ENCODE measurements around the gene GRK7. TPM values are rescaled to one million over a fixed set of nuclear protein-coding genes. Genes with fewer than 3 reads are reported as not detected.
"Not testable (repeated sequence)": the region's sequence is repeated elsewhere in the genome, so short reads cannot be mapped to it uniquely, and the experiment has no call there.

The GRK7 gene
- total RNA-seq, 1 donor from 2014 or later: 0.10 TPM

DNA sequence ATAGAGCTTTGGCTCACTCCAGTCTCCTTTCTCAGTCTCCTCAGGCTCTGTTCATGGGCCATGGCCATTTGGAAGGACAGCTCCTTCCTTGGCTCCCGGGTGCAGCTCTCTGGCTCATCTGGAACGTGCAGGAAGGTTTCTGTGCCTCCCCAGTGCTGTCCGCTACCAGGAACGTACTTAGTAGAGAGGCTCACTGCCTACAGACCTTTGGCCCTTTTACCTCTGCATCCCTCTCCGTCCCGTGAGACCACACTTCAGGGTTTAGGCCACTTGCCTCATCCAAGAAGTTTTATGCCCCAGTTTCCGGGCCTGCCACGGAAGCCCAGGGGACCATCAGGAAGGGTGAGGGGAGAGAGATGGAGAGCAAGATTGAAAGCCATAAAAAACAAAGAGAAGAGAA lies 20.9 kb downstream of the GRK7 start:
- no peaks in the 10 kb centered on the region for H3K36me3 Mint-ChIP-seq (ENCODE audit: low read depth, unreplicated experiment)
- peaks cover 8% of the 10 kb centered on the region for H3K27me3 Mint-ChIP-seq (ENCODE audit: unreplicated experiment)
- no peak overlapping the region for H3K27ac Mint-ChIP-seq (ENCODE audit: unreplicated experiment)
- H3K9me3 Mint-ChIP-seq (ENCODE audit: unreplicated experiment): no peaks in the 10 kb centered on the region
- no peak overlapping the region for H3K4me3 Mint-ChIP-seq (ENCODE audit: unreplicated experiment)
- H3K4me1 Mint-ChIP-seq (ENCODE audit: unreplicated experiment): peaks cover 9% of the 10 kb centered on the region
- no peak for DNase-seq (ENCODE audit: low spot score)
- TF ChIP-seq, protein P1, sequence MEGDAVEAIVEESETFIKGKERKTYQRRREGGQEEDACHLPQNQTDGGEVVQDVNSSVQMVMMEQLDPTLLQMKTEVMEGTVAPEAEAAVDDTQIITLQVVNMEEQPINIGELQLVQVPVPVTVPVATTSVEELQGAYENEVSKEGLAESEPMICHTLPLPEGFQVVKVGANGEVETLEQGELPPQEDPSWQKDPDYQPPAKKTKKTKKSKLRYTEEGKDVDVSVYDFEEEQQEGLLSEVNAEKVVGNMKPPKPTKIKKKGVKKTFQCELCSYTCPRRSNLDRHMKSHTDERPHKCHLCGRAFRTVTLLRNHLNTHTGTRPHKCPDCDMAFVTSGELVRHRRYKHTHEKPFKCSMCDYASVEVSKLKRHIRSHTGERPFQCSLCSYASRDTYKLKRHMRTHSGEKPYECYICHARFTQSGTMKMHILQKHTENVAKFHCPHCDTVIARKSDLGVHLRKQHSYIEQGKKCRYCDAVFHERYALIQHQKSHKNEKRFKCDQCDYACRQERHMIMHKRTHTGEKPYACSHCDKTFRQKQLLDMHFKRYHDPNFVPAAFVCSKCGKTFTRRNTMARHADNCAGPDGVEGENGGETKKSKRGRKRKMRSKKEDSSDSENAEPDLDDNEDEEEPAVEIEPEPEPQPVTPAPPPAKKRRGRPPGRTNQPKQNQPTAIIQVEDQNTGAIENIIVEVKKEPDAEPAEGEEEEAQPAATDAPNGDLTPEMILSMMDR (IDR thresholded peaks at IDR 0.05; ENCODE audit: unreplicated experiment): no peak

DNA sequence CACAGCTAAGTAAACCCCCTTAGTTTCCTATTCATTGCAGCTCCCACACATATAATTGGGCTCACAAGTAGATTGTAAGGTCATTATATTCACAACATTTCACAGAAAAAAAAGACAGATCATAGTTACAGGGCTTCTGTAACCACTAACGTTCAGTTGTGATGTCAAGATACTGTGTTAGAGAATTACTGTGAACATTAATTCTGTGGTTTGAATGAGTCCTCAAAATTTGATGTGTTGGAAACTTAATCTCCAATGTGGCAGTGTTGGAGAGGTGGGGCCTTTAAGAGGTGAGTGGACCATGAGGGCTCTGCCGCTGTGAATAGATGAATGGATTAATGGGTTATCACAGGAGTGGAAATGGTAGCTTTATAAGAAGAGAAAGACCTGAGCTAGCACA lies 21.3 kb downstream of the GRK7 start:
- Mint-ChIP-seq H3K27ac (ENCODE audit: unreplicated experiment) (no peak overlapping the region), H3K4me3 (ENCODE audit: unreplicated experiment) (no peak overlapping the region), H3K36me3 (ENCODE audit: low read depth, unreplicated experiment) (no peaks in the 10 kb centered on the region), H3K27me3 (ENCODE audit: unreplicated experiment) (peaks cover 8% of the 10 kb centered on the region), H3K9me3 (ENCODE audit: unreplicated experiment) (no peaks in the 10 kb centered on the region), H3K4me1 (ENCODE audit: unreplicated experiment) (peaks cover 9% of the 10 kb centered on the region)
- DNase-seq (ENCODE audit: low spot score): no peak
- TF ChIP-seq, protein P1 (IDR thresholded peaks at IDR 0.05; ENCODE audit: unreplicated experiment): no peak

DNA sequence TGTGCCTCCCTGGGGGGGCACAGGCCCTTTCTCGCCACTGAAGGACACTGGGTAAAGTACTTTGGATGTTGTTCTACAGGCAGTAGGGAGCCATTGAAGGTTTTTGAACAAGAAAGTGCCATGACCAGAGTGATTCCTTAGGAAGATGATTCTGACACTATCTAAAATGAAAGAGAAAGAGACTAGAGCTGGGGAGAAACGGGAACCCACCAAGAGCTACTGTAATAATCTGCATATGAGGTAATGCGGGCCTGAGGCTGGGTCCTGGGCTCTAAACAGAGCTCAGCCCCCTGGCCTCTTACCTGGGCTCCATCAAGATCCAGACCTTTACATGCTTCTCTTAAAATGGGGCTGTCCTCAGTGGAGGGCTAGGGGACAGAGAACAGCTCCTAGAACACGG lies 24.9 kb downstream of the GRK7 start:
- H3K27ac Mint-ChIP-seq (ENCODE audit: unreplicated experiment): no peak overlapping the region
- TF ChIP-seq, protein P1 (IDR thresholded peaks at IDR 0.05; ENCODE audit: unreplicated experiment): no peak
- H3K36me3 Mint-ChIP-seq (ENCODE audit: low read depth, unreplicated experiment): no peaks in the 10 kb centered on the region
- H3K4me3 Mint-ChIP-seq (ENCODE audit: unreplicated experiment): no peak overlapping the region
- H3K9me3 Mint-ChIP-seq (ENCODE audit: unreplicated experiment): no peaks in the 10 kb centered on the region
- H3K27me3 Mint-ChIP-seq (ENCODE audit: unreplicated experiment): peaks cover 2% of the 10 kb centered on the region
- DNase-seq (ENCODE audit: low spot score): no peak
- H3K4me1 Mint-ChIP-seq (ENCODE audit: unreplicated experiment): peaks cover 6% of the 10 kb centered on the region

DNA sequence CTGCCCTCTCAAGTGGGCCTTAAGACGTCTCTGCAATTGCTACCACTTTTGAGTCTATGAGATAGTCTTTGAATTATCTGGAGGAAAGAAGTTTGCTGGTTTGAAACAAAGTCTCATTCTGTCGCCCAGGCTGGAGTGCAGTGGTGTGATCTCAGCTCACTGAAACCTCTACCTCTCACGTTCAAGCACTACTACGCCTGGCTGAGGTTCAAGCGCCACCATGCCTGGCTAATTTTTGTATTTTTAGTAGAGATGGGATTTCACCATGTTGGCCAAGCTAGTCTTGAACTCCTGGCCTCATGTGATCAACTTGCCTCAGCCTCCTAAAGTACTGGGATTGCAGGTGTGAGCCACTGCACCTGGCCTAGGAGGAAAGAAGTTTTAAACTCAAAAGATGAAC lies 25.5 kb downstream of the GRK7 start:
- not testable (repeated sequence) for H3K4me1 Mint-ChIP-seq (ENCODE audit: unreplicated experiment); DNase-seq (ENCODE audit: low spot score); H3K36me3 Mint-ChIP-seq (ENCODE audit: low read depth, unreplicated experiment); H3K9me3 Mint-ChIP-seq (ENCODE audit: unreplicated experiment); H3K27ac Mint-ChIP-seq (ENCODE audit: unreplicated experiment); H3K4me3 Mint-ChIP-seq (ENCODE audit: unreplicated experiment); H3K27me3 Mint-ChIP-seq (ENCODE audit: unreplicated experiment)

DNA sequence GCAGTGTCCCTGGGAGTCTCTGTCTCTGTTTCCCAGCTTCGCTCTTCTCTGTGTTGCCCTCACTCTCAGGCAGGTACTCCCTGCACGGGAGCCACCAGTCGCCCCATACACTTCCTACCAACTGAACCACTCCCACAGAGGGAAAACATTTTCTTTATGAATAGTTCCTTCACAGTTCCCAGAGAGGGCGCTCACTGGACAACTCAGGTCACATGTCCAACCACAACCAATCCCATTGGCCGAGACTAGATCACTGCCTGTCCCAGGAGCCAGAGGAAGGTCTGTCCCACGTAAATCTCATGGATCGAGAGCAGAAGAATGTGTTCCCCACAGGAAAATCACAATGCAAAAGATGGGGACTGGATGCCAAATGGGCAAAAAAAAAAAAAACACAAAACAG lies 26.1 kb downstream of the GRK7 start:
- Mint-ChIP-seq H3K27ac (ENCODE audit: unreplicated experiment) (no peak overlapping the region), H3K27me3 (ENCODE audit: unreplicated experiment) (no peaks in the 10 kb centered on the region), H3K4me3 (ENCODE audit: unreplicated experiment) (no peak overlapping the region), H3K9me3 (ENCODE audit: unreplicated experiment) (no peaks in the 10 kb centered on the region), H3K36me3 (ENCODE audit: low read depth, unreplicated experiment) (no peaks in the 10 kb centered on the region), H3K4me1 (ENCODE audit: unreplicated experiment) (peaks cover 5% of the 10 kb centered on the region)
- TF ChIP-seq, protein P1 (IDR thresholded peaks at IDR 0.05; ENCODE audit: unreplicated experiment): no peak
- no peak for DNase-seq (ENCODE audit: low spot score)

DNA sequence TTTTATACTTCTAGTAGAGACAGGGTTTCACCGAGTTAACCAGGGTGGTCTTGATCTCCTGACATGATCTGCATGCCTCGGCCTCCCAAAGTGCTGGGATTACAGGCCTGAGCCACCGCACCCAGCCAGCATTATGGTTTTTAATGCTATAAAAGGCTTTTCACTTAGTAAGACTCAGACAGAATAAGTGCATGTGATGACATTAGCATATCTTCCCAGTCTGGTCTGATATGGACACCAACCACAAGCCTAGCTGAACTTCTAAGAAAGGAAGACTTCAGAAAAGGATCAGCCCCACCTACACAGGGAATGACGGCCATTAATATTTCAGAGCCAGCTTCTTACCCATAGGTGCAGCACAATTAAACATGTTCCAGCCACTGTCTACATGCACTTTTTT lies 27.0 kb downstream of the GRK7 start:
- H3K9me3 Mint-ChIP-seq (ENCODE audit: unreplicated experiment): no peaks in the 10 kb centered on the region
- no peaks in the 10 kb centered on the region for H3K36me3 Mint-ChIP-seq (ENCODE audit: low read depth, unreplicated experiment)

More for the DNA sequence above, 27.0 kb downstream of the GRK7 start:
- peaks cover 3% of the 10 kb centered on the region for H3K27me3 Mint-ChIP-seq (ENCODE audit: unreplicated experiment)
- no peak overlapping the region for H3K4me3 Mint-ChIP-seq (ENCODE audit: unreplicated experiment)
- H3K27ac Mint-ChIP-seq (ENCODE audit: unreplicated experiment): no peak overlapping the region
- no peak for DNase-seq (ENCODE audit: low spot score)
- peaks cover 14% of the 10 kb centered on the region for H3K4me1 Mint-ChIP-seq (ENCODE audit: unreplicated experiment)
- TF ChIP-seq, protein P1 (IDR thresholded peaks at IDR 0.05; ENCODE audit: unreplicated experiment): no peak

Measured in endothelial cell (in vitro differentiated cells).